ENCODE data around the gene MYRFL. TPM values are rescaled to one million over a fixed set of nuclear protein-coding genes. Genes with fewer than 3 reads are reported as not detected.
"Not testable (repeated sequence)": the region's sequence is repeated elsewhere in the genome, so short reads cannot be mapped to it uniquely, and the experiment has no call there.

Gene MYRFL
- total RNA-seq, 1 experiment from 2014 or later: 0.16 TPM

- ChIA-PET POLR2A (no interaction called here), CTCF (no interaction called here)
- Mint-ChIP-seq H3K4me1 (ENCODE audit: low read depth, unreplicated experiment) (no peaks in the 10 kb centered on the region), H3K27ac (ENCODE audit: unreplicated experiment) (no peak overlapping the region), H3K36me3 (ENCODE audit: insufficient read depth, unreplicated experiment) (no peaks in the 10 kb centered on the region), H3K9me3 (ENCODE audit: unreplicated experiment) (no peaks in the 10 kb centered on the region), H3K27me3 (ENCODE audit: insufficient read depth, unreplicated experiment) (no peaks in the 10 kb centered on the region), H3K4me3 (ENCODE audit: unreplicated experiment) (no peak overlapping the region)
- no peaks in the 10 kb centered on the region for H3K4me1 ChIP-seq
- no peak for TF ChIP-seq CTCF (IDR thresholded peaks at IDR 0.05; ENCODE audit: insufficient read depth in 1 of 2, low read depth in 1 of 2, low read length in 1 of 2, severe bottlenecking in 1 of 2, unreplicated experiment in 1 of 2)
- H3K4me3 ChIP-seq (ENCODE audit: low read depth, low read length): no peak overlapping the region
- no peaks in the 10 kb centered on the region for H3K9me3 ChIP-seq
- no TSS peak for BruUV-seq (replicated peaks)
- H3K36me3 ChIP-seq (ENCODE audit: control insufficient read depth, insufficient read depth, low read length): no peaks in the 10 kb centered on the region
- intact Hi-C loops (cut with micrococcal nuclease; ENCODE audit: unreplicated experiment): no loop called here
- H3K27me3 ChIP-seq (replicated peaks; ENCODE audit: control insufficient read depth, insufficient read depth, low read length): no peaks in the 10 kb centered on the region
- no peak for DNase-seq
Observed at GRCh38 chr12:69993433-69993832, 168.4 kb downstream of the MYRFL start.

- H3K27me3 Mint-ChIP-seq (ENCODE audit: insufficient read depth, unreplicated experiment); H3K27me3 ChIP-seq (replicated peaks; ENCODE audit: control insufficient read depth, insufficient read depth, low read length); intact Hi-C loops (cut with micrococcal nuclease; ENCODE audit: unreplicated experiment); POLR2A ChIA-PET; CTCF ChIA-PET; DNase-seq; H3K4me3 Mint-ChIP-seq (ENCODE audit: unreplicated experiment); H3K27ac Mint-ChIP-seq (ENCODE audit: unreplicated experiment); H3K4me1 ChIP-seq; H3K4me1 Mint-ChIP-seq (ENCODE audit: low read depth, unreplicated experiment); H3K36me3 Mint-ChIP-seq (ENCODE audit: insufficient read depth, unreplicated experiment); BruUV-seq (replicated peaks); H3K9me3 Mint-ChIP-seq (ENCODE audit: unreplicated experiment); H3K4me3 ChIP-seq (ENCODE audit: low read depth, low read length); H3K36me3 ChIP-seq (ENCODE audit: control insufficient read depth, insufficient read depth, low read length); H3K9me3 ChIP-seq: not testable (repeated sequence)
Observed at GRCh38 chr12:69994086-69994485, 169.1 kb downstream of the MYRFL start.

- Mint-ChIP-seq H3K36me3 (ENCODE audit: insufficient read depth, unreplicated experiment) (no peaks in the 10 kb centered on the region), H3K4me3 (ENCODE audit: unreplicated experiment) (no peak overlapping the region), H3K27ac (ENCODE audit: unreplicated experiment) (no peak overlapping the region), H3K9me3 (ENCODE audit: unreplicated experiment) (no peaks in the 10 kb centered on the region), H3K4me1 (ENCODE audit: low read depth, unreplicated experiment) (no peaks in the 10 kb centered on the region), H3K27me3 (ENCODE audit: insufficient read depth, unreplicated experiment) (no peaks in the 10 kb centered on the region)
- Histone ChIP-seq H3K36me3 (ENCODE audit: control insufficient read depth, insufficient read depth, low read length) (no peaks in the 10 kb centered on the region), H3K4me1 (no peaks in the 10 kb centered on the region), H3K4me3 (ENCODE audit: low read depth, low read length) (no peak overlapping the region), H3K9me3 (no peaks in the 10 kb centered on the region), H3K27me3 (replicated peaks; ENCODE audit: control insufficient read depth, insufficient read depth, low read length) (no peaks in the 10 kb centered on the region)
- ChIA-PET CTCF (no interaction called here), POLR2A (no interaction called here)
- BruUV-seq (replicated peaks): no TSS peak
- no peak for DNase-seq
- intact Hi-C loops (cut with micrococcal nuclease; ENCODE audit: unreplicated experiment): no loop called here
- no peak for TF ChIP-seq CTCF (IDR thresholded peaks at IDR 0.05; ENCODE audit: insufficient read depth in 1 of 2, low read depth in 1 of 2, low read length in 1 of 2, severe bottlenecking in 1 of 2, unreplicated experiment in 1 of 2)
Observed at GRCh38 chr12:69994724-69995173, 169.7 kb downstream of the MYRFL start.

- intact Hi-C loops (cut with micrococcal nuclease; ENCODE audit: unreplicated experiment): no loop called here
- Mint-ChIP-seq H3K9me3 (ENCODE audit: unreplicated experiment) (no peaks in the 10 kb centered on the region), H3K4me1 (ENCODE audit: low read depth, unreplicated experiment) (no peaks in the 10 kb centered on the region), H3K4me3 (ENCODE audit: unreplicated experiment) (no peak overlapping the region), H3K27me3 (ENCODE audit: insufficient read depth, unreplicated experiment) (peaks cover 3% of the 10 kb centered on the region), H3K36me3 (ENCODE audit: insufficient read depth, unreplicated experiment) (no peaks in the 10 kb centered on the region), H3K27ac (ENCODE audit: unreplicated experiment) (no peak overlapping the region)
- H3K27me3 ChIP-seq (replicated peaks; ENCODE audit: control insufficient read depth, insufficient read depth, low read length): no peaks in the 10 kb centered on the region
- no peak for TF ChIP-seq CTCF (IDR thresholded peaks at IDR 0.05; ENCODE audit: insufficient read depth in 1 of 2, low read depth in 1 of 2, low read length in 1 of 2, severe bottlenecking in 1 of 2, unreplicated experiment in 1 of 2)
- no peaks in the 10 kb centered on the region for H3K36me3 ChIP-seq (ENCODE audit: control insufficient read depth, insufficient read depth, low read length)
- no peaks in the 10 kb centered on the region for H3K9me3 ChIP-seq
- no TSS peak for BruUV-seq (replicated peaks)
- no peak overlapping the region for H3K4me3 ChIP-seq (ENCODE audit: low read depth, low read length)
- ChIA-PET POLR2A (no interaction called here), CTCF (no interaction called here)
- DNase-seq: no peak
- no peaks in the 10 kb centered on the region for H3K4me1 ChIP-seq
Observed at GRCh38 chr12:69996241-69996640, 171.2 kb downstream of the MYRFL start.

Data from Caco-2 (cell line).